SK-N-SH treated with all-trans-retinoic acid at 6 μM for 48 hours (cell line): ENCODE results near the gene IMPG2.

Source experiments
- ATAC-seq: fragments of 200-7000 bp; cut with Tn5 transposase; 3 replicates; pipeline ENCODE4 v1.9.1; 2020; ENCODE audit warnings: mild to moderate bottlenecking, moderate library complexity
- ARNTL ChIP-seq: fragments of 450-650 bp; formaldehyde crosslinking; IDR thresholded peaks from 2 replicates; pipeline ENCODE4 v1.5.0; 2020; ENCODE audit warnings: low read depth, mild to moderate bottlenecking, moderate library complexity, borderline replicate concordance
- ESRRG ChIP-seq: fragments of 250-450 bp; sonication (Bioruptor Pico); IDR thresholded peaks from 2 replicates; pipeline ENCODE4 v1.6.1; 2021; ENCODE audit warnings: mild to moderate bottlenecking
- GLIS3 ChIP-seq: fragments of 250-450 bp; sonication (Bioruptor Pico); IDR thresholded peaks from 2 replicates; pipeline ENCODE4 v1.5.0; 2020; ENCODE audit warnings: mild to moderate bottlenecking, moderate library complexity
- ISL1 ChIP-seq: fragments of 250-450 bp; sonication (Bioruptor Pico); IDR thresholded peaks from 2 replicates; pipeline ENCODE4 v2.1.2; 2022; ENCODE audit warnings: mild to moderate bottlenecking, moderate library complexity
- OSR1 ChIP-seq: fragments of 250-450 bp; sonication (Bioruptor Pico); IDR thresholded peaks from 2 replicates; pipeline ENCODE4 v1.8.0; 2022; ENCODE audit warnings: moderate library complexity, mild to moderate bottlenecking, inconsistent platforms
- PATZ1 ChIP-seq: fragments of 250-450 bp; sonication (Bioruptor Pico); IDR thresholded peaks from 2 replicates; pipeline ENCODE4 v1.8.0; 2020; ENCODE audit warnings: mild to moderate bottlenecking, moderate library complexity, borderline replicate concordance
- POU6F1 ChIP-seq: fragments of 250-450 bp; sonication (Bioruptor Pico); IDR thresholded peaks from 2 replicates; pipeline ENCODE4 v1.8.0; 2021; ENCODE audit warnings: low read depth, mild to moderate bottlenecking, moderate library complexity, borderline replicate concordance
- RARB ChIP-seq: fragments of 250-450 bp; sonication (Bioruptor Pico); IDR thresholded peaks from 2 replicates; pipeline ENCODE4 v1.8.0; 2021; ENCODE audit warnings: mild to moderate bottlenecking, moderate library complexity
- SNAI2 ChIP-seq: fragments of 250-450 bp; sonication (Bioruptor Pico); IDR thresholded peaks from 2 replicates; pipeline ENCODE4 v1.5.0; 2020; ENCODE audit warnings: mild to moderate bottlenecking, moderate library complexity
- TOX ChIP-seq: fragments of 250-450 bp; sonication (Bioruptor Pico); IDR thresholded peaks from 2 replicates; pipeline ENCODE4 v1.8.0; 2021; ENCODE audit warnings: mild to moderate bottlenecking, moderate library complexity, borderline replicate concordance
- ZFP3 ChIP-seq: fragments of 250-450 bp; sonication (Bioruptor Pico); IDR thresholded peaks from 2 replicates; pipeline ENCODE4 v1.5.0; 2020; ENCODE audit warnings: mild to moderate bottlenecking, moderate library complexity
- ZFP30 ChIP-seq: fragments of 450-650 bp; formaldehyde crosslinking; IDR thresholded peaks from 2 replicates; pipeline ENCODE4 v1.5.0; 2022; ENCODE audit warnings: mild to moderate bottlenecking, moderate library complexity
- ZNF8 ChIP-seq: fragments of 450-650 bp; formaldehyde crosslinking; IDR thresholded peaks from 2 replicates; pipeline ENCODE4 v1.5.0; 2020; ENCODE audit warnings: mild to moderate bottlenecking, moderate library complexity
- TF ChIP-seq, protein P1 (sequence below): fragments of 250-450 bp; sonication (Bioruptor Pico); IDR thresholded peaks from 2 replicates; pipeline ENCODE4 v1.5.1; 2021; ENCODE audit warnings: mild to moderate bottlenecking, moderate library complexity
- TF ChIP-seq, protein P2 (sequence below): fragments of 250-450 bp; sonication (Bioruptor Pico); IDR thresholded peaks from 2 replicates; pipeline ENCODE4 v1.5.0; 2020; ENCODE audit warnings: mild to moderate bottlenecking, moderate library complexity

The IMPG2 gene

GRCh38 chr3:101195951-101196713, 124.2 kb downstream of the IMPG2 start:
- ATAC-seq = peak; percentile 86
- 0 out of 2 replicates have a peak, but pooled peaks have one; percentile 13 for TF ChIP-seq ISL1 (CRISPR knock-in tag)
- TF ChIP-seq, protein P1, sequence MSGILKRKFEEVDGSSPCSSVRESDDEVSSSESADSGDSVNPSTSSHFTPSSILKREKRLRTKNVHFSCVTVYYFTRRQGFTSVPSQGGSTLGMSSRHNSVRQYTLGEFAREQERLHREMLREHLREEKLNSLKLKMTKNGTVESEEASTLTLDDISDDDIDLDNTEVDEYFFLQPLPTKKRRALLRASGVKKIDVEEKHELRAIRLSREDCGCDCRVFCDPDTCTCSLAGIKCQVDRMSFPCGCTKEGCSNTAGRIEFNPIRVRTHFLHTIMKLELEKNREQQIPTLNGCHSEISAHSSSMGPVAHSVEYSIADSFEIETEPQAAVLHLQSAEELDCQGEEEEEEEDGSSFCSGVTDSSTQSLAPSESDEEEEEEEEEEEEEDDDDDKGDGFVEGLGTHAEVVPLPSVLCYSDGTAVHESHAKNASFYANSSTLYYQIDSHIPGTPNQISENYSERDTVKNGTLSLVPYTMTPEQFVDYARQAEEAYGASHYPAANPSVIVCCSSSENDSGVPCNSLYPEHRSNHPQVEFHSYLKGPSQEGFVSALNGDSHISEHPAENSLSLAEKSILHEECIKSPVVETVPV (CRISPR knock-in tag) = no peak
- TF ChIP-seq, all 23 proteins: peak for 1

DNA sequence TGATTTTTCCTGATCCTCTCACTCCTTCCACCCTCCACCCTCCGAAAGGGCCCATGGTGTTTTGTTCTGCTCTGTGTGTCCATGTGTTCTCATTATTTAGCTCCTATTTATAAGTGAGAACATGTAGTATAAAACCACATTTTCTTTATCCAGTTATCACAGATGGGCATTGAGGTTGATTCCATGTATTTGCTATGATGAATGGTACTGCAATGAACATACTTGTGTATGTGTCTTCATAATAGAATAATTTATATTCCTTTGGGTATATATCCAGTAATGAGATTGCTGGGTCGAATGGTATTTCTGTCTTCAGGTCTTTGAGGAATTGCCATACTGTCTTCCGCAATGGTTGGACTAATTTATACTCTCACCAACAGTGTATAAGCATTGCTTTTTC, 126.0 kb downstream of the IMPG2 start:
- ATAC-seq = peak; percentile 36; the same call in 2 of the 3 replicates
- TF ChIP-seq RARB (no peak), PATZ1 (CRISPR knock-in tag) (no peak), SNAI2 (CRISPR knock-in tag) (no peak), POU6F1 (no peak), ZNF8 (CRISPR knock-in tag) (no peak), ZFP3 (CRISPR knock-in tag) (no peak), ISL1 (CRISPR knock-in tag) (no peak), TOX (CRISPR knock-in tag) (no peak), ARNTL (CRISPR knock-in tag) (no peak), ZFP30 (CRISPR knock-in tag) (no peak), ESRRG (no peak)
- TF ChIP-seq, protein P1 (CRISPR knock-in tag) = no peak
- TF ChIP-seq, protein P2, sequence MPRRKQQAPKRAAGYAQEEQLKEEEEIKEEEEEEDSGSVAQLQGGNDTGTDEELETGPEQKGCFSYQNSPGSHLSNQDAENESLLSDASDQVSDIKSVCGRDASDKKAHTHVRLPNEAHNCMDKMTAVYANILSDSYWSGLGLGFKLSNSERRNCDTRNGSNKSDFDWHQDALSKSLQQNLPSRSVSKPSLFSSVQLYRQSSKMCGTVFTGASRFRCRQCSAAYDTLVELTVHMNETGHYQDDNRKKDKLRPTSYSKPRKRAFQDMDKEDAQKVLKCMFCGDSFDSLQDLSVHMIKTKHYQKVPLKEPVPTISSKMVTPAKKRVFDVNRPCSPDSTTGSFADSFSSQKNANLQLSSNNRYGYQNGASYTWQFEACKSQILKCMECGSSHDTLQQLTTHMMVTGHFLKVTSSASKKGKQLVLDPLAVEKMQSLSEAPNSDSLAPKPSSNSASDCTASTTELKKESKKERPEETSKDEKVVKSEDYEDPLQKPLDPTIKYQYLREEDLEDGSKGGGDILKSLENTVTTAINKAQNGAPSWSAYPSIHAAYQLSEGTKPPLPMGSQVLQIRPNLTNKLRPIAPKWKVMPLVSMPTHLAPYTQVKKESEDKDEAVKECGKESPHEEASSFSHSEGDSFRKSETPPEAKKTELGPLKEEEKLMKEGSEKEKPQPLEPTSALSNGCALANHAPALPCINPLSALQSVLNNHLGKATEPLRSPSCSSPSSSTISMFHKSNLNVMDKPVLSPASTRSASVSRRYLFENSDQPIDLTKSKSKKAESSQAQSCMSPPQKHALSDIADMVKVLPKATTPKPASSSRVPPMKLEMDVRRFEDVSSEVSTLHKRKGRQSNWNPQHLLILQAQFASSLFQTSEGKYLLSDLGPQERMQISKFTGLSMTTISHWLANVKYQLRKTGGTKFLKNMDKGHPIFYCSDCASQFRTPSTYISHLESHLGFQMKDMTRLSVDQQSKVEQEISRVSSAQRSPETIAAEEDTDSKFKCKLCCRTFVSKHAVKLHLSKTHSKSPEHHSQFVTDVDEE = no peak
- TF ChIP-seq, all 23 proteins: peak for 0

- TF ChIP-seq, protein P2 = no peak
- TF ChIP-seq OSR1 = no peak
- TF ChIP-seq GLIS3 (CRISPR knock-in tag) = no peak
- no peak for TF ChIP-seq ESRRG
- peak; percentile 32; the same call in 1 of the 2 replicates for TF ChIP-seq ISL1 (CRISPR knock-in tag)
- TF ChIP-seq ZFP30 (CRISPR knock-in tag) = no peak
- ATAC-seq = peak; percentile 73
These were observed 126.4 kb downstream of the IMPG2 start for GRCh38 chr3:101193957-101194356.
